Urinary bladder (tissue), 4 donors: ENCODE results near the gene SULT4A1. TPM values are rescaled to one million over a fixed set of nuclear protein-coding genes. Genes with fewer than 3 reads are reported as not detected.

Source experiments
- DNase-seq: peaks from one replicate; pipeline ENCODE4 v3.0.0-alpha.2; 2015; ENCODE audit errors: extremely low spot score
- H3K27ac ChIP-seq: one replicate; pipeline ENCODE4 v1.5.1; 2013; ENCODE audit warnings: low read depth, mild to moderate bottlenecking, moderate library complexity
- H3K36me3 ChIP-seq: one replicate; pipeline ENCODE4 v1.6.1; 2013; ENCODE audit warnings: mild to moderate bottlenecking, moderate library complexity; ENCODE audit not compliant: insufficient read depth
- H3K4me1 ChIP-seq: one replicate; pipeline ENCODE4 v1.6.1; 2013; ENCODE audit warnings: mild to moderate bottlenecking, moderate library complexity; ENCODE audit not compliant: insufficient read depth
- H3K4me3 ChIP-seq: one replicate; pipeline ENCODE4 v1.5.1; 2013; ENCODE audit warnings: low read depth, low read length
- WGBS: extraction: QIAGEN DNeasy Blood & Tissue Kit; methylation state at CpG from one replicate; pipeline ENCODE4 v1.1.7; 2013; 5-methylcytosine and 5-hydroxymethylcytosine counted together
- polyA plus RNA-seq: library from polyadenylated mRNA; stranded (reverse); fragments of 200-250 nt; gene quantifications from one replicate; pipeline ENCODE4 v1.2.3, GENCODE V29; 2013
- total RNA-seq: library from RNA; depleted of rRNA; stranded (reverse); fragments of >200 nt; gene quantifications from one replicate; pipeline ENCODE4 v1.2.3, GENCODE V29; 2014
- donor health status: healthy with polysubstance abuse.
- donor health status: healthy.

Gene SULT4A1
- total and polyA plus RNA-seq, 2 donors: 1.2 to 1.5 TPM

DNA sequence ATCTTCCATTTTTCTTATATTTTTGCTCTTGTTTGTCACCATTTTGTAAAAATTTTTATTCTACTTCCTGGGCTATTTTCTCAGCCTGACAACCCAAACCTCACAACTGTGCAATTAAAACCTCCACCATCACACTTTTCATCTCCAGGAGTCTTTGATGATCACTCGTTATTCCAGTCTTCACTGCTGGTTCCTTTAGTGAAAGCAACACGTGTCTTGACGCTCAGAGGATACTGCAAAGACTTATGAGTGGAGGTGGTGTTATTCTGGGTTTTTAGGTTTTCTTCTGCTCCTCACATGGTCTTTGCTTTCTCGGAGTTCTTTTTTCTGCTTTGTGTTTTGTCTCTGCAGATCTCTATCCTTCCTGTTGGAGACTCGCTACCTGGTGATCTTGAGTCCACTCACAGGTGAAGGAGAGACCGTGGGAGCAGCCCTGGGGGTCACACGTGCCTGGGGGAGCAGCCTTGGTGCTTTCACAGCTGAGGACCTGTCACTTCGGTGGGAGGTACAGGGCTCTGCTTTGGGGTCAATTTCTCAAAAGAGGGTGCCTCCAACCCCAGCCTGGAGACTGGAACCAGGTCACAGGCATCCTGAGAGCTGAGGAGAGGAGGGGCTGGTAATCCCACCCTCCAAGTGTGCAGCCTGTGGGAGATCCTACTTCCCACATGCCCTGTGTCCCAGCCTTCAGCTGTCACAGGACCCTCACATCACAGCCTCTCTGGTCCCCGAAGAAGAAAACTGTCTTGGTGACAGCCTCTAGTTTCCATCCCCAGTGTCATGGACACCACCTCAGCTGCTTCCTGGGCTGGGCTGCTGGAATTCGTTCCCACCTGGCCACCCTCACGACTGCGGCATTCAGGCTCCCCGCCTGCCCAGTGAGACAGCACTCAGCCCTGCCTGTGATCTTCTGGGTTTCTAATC, 11.0 kb downstream of the SULT4A1 start:
- DNase-seq: no peak
- Histone ChIP-seq H3K4me1 (no peaks in the 10 kb centered on the region), H3K4me3 (no peak overlapping the region), H3K27ac (no peak overlapping the region), H3K36me3 (no peaks in the 10 kb centered on the region)
- WGBS: 63% methylated on average over 13 of the region's 13 CpGs

DNA sequence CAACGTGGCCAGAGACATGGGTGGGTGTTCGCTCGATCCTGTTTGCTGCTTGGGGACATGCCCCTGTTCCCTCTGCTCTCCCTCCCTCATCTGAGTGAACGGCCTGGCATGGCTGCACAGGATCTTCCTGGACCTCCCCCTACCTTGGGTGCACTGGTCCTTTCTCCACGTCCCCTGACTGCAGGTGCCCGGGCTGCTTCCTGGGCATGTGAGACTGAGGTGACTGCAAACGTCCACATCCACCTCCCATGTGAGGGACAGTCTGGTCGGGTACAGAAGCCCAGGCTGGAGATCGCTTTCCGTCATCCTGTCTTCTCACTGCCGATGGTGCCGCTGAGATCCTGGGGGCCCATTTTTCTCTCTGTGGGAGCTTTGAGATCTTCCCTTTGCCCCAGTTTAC, 11.8 kb downstream of the SULT4A1 start:
- Histone ChIP-seq H3K27ac (no peak overlapping the region), H3K4me3 (no peak overlapping the region), H3K36me3 (no peaks in the 10 kb centered on the region), H3K4me1 (no peaks in the 10 kb centered on the region)
- DNase-seq: no peak
- 74% methylated on average over 12 of the region's 12 CpGs for WGBS

DNA sequence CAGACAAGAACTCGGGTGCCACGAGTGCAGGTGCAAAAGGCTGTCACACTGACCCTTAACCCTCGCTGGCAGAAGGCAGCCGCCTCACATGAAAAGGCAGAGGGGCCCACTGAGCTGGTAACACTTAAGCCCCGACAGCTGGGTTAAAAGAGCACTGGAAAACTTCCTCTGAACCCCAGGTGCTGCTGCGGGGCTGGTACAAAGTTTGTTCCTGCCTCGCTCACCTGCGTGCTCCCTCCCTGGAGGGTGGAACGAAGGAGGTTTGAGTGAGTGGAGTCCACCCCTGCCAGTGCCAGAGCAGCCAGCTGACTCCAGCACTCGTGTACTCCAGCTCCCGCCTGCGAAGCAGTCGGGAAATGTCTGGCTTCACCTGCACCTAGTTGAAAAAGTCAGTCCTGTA, 12.6 kb downstream of the SULT4A1 start:
- Histone ChIP-seq H3K4me3 (no peak overlapping the region), H3K27ac (no peak overlapping the region), H3K36me3 (no peaks in the 10 kb centered on the region), H3K4me1 (no peaks in the 10 kb centered on the region)
- no peak for DNase-seq
- WGBS: 85% methylated on average over 13 of the region's 13 CpGs

- Histone ChIP-seq H3K4me1 (no peaks in the 10 kb centered on the region), H3K4me3 (no peak overlapping the region), H3K36me3 (no peaks in the 10 kb centered on the region), H3K27ac (no peak overlapping the region)
- 51% methylated on average over 16 of the region's 16 CpGs for WGBS
- no peak for DNase-seq
These were observed 13.7 kb downstream of the SULT4A1 start for GRCh38 chr22:43848366-43849171.

DNA sequence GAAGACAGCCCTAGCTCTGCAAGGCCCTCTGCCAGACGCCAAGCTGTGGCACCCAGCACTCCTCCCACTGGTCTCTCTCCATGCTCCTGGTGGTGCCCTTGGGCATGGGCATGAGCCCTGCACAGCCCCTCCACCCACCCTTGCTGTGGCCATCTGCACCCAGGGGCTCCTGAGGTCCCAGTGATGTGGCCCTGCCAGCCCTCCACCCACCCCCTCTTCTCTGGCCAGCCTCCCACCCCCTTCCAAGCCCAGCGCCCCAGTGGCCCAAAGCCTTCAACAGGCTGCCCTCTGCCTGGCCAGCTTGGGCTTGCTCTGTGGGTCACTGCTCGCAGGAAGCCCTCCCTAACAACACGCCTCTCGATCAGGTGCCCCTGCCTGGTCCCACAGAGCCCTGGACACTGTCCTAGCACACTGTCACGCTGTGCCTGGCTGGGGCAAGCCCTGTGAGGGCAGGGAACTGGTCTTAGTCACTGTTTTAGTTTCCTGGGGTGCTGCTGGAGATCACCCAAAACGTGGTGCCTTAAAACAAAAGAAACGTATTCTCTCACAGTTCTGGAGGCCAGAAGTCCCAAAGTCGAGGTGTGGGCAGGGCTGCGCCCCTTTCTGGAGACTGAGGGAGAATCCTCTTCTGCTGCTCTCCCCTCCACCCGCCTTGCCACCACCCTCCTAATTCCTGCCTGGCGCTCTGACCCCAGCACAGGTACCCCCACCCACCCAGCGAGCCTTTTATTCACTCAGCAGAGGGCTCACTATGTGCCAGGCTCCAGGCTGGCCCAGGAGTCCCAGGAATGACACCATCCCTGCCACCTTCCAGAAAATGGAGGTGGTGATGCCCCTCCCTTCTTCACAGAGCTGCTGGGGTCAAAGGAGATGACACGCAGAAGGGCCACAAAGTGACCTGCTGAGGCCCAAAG, 14.7 kb downstream of the SULT4A1 start:
- no peak for DNase-seq
- Histone ChIP-seq H3K4me3 (no peak overlapping the region), H3K27ac (no peak overlapping the region), H3K4me1 (no peaks in the 10 kb centered on the region), H3K36me3 (no peaks in the 10 kb centered on the region)
- WGBS: 88% methylated on average over 14 of the region's 14 CpGs

GRCh38 chr22:43846966-43847365, 15.3 kb downstream of the SULT4A1 start:
- 74% methylated on average over 11 of the region's 11 CpGs for WGBS
- Histone ChIP-seq H3K4me3 (no peak overlapping the region), H3K4me1 (no peaks in the 10 kb centered on the region), H3K36me3 (no peaks in the 10 kb centered on the region), H3K27ac (no peak overlapping the region)
- no peak for DNase-seq

- Histone ChIP-seq H3K36me3 (no peaks in the 10 kb centered on the region), H3K27ac (no peak overlapping the region), H3K4me3 (no peak overlapping the region), H3K4me1 (no peaks in the 10 kb centered on the region)
- WGBS: 70% methylated on average over 11 of the region's 11 CpGs
- DNase-seq: no peak
These were observed 16.3 kb downstream of the SULT4A1 start for GRCh38 chr22:43845981-43846380.

GRCh38 chr22:43844560-43845545, 17.5 kb downstream of the SULT4A1 start:
- 85% methylated on average over 31 of the region's 31 CpGs for WGBS
- Histone ChIP-seq H3K36me3 (no peaks in the 10 kb centered on the region), H3K4me3 (no peak overlapping the region), H3K4me1 (no peaks in the 10 kb centered on the region), H3K27ac (no peak overlapping the region)
- DNase-seq: no peak

DNA sequence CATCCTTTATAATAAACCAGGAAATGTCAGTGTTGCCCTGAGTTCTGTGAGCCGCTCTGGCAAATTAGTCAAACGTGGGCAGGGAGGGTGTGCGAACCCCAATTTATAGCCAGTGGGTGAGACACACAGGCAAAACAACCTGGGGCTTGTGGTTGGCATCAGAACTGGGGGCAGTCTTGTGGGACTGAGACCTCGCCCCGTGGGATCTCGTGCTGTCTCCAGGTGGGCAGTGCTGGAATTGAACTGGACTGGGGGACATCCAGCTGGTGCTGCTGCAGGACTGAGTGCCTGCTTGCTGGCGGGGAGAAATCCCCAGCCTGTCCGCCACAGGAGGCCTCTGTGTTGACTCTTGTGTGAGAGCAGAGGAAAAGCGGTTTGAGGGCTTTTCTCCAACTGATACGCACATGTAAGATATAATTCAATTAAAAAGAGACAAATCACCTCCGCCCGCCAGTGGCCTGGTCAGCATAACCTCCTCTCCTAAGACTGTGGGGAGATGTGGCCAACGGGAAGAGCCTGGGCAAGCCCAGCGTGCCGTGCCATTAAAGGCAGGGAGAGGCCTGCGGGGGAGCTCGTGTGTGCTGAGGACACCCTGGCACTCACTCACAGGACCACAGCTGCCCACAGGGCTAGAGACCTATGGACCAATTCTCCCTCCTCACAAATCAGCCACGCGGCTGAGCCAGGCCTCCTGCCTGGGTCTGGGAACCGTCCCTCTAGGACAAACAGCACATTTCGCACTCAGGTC, 18.4 kb downstream of the SULT4A1 start:
- H3K4me3 ChIP-seq: no peak overlapping the region
- WGBS: 82% methylated on average over 21 of the region's 21 CpGs

GRCh38 chr22:43841742-43842141, 20.6 kb downstream of the SULT4A1 start:
- WGBS: 93% methylated on average over 21 of the region's 21 CpGs
- Histone ChIP-seq H3K36me3 (no peaks in the 10 kb centered on the region), H3K27ac (no peak overlapping the region)

More for the DNA sequence above, 18.4 kb downstream of the SULT4A1 start:
- no peaks in the 10 kb centered on the region for H3K4me1 ChIP-seq
- H3K36me3 ChIP-seq: no peaks in the 10 kb centered on the region
- H3K27ac ChIP-seq: no peak overlapping the region
- DNase-seq: no peak

DNA sequence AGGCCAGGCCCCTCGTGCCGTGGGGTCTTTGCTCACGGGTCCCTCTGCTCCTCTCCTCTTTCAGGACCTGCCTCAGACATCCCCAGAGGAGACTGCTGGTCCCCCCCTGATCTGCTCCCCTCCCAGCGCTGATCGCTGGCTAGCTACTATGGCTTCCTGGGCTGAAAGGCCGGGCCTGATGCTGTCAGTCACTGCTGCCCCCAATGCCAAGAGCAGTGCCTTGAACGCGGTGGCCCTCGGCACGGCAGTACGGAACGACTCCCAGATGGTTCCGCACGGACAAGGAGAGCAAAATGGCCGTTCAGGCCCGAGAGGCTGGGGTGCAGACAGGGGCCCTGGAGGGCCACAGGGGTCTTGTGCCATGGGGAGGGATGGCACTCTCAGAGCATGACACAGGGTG, 21.5 kb downstream of the SULT4A1 start:
- Histone ChIP-seq H3K4me3 (no peak overlapping the region), H3K36me3 (no peaks in the 10 kb centered on the region), H3K27ac (no peak overlapping the region), H3K4me1 (no peaks in the 10 kb centered on the region)
- 84% methylated on average over 16 of the region's 16 CpGs for WGBS
- DNase-seq: no peak

More at GRCh38 chr22:43841742-43842141, 20.6 kb downstream of the SULT4A1 start:
- Histone ChIP-seq H3K4me1 (no peaks in the 10 kb centered on the region), H3K4me3 (no peak overlapping the region)
- DNase-seq: no peak

GRCh38 chr22:43840431-43840830, 21.9 kb downstream of the SULT4A1 start:
- Histone ChIP-seq H3K27ac (no peak overlapping the region), H3K36me3 (no peaks in the 10 kb centered on the region), H3K4me3 (no peak overlapping the region), H3K4me1 (no peaks in the 10 kb centered on the region)
- WGBS: 88% methylated on average over 13 of the region's 13 CpGs
- no peak for DNase-seq
